Hematopoietic multipotent progenitor cell treated with erythropoietin and hydrocortisone succinate and interleukin-3 and kit ligand, for 8 days (in vitro differentiated cells): ENCODE results near the gene AMIGO2.
"Not testable (repeated sequence)": the region's sequence is repeated elsewhere in the genome, so short reads cannot be mapped to it uniquely, and the experiment has no call there.

Experiments
- DNase-seq: peaks from one replicate; pipeline ENCODE4 v3.0.0-alpha.2; 2015

AMIGO2 gene

GRCh38 chr12:47079468-47079980, at the start of gene AMIGO2, which contains the start of gene PCED1B:
TSS of gene AMIGO2 (minus strand) at chr12:47079959. CDS start at chr12:47079002, 957 bp downstream.
TSS of gene PCED1B (plus strand) at chr12:47079621. CDS start at chr12:47235064, 155,443 bp downstream.
- peak; percentile 81 for DNase-seq

- no peak for DNase-seq
Observed at GRCh38 chr12:47126246-47126645, 46.5 kb upstream of the AMIGO2 start.

GRCh38 chr12:47124451-47124850, 44.7 kb upstream of the AMIGO2 start:
- DNase-seq: no peak

- no peak for DNase-seq
Observed at GRCh38 chr12:47123730-47124129, 44.0 kb upstream of the AMIGO2 start.

- no peak for DNase-seq
Observed at GRCh38 chr12:47122602-47123001, 42.8 kb upstream of the AMIGO2 start.

GRCh38 chr12:47121146-47121545, 41.4 kb upstream of the AMIGO2 start:
- no peak for DNase-seq

- DNase-seq: no peak
Observed at GRCh38 chr12:47120736-47121135, 41.0 kb upstream of the AMIGO2 start.

GRCh38 chr12:47117305-47117704, 37.5 kb upstream of the AMIGO2 start:
- not testable (repeated sequence) for DNase-seq

- no peak for DNase-seq
Observed at GRCh38 chr12:47114481-47114892, 34.7 kb upstream of the AMIGO2 start.

GRCh38 chr12:47112679-47113078, 32.9 kb upstream of the AMIGO2 start:
- DNase-seq: no peak

GRCh38 chr12:47111854-47112253, 32.1 kb upstream of the AMIGO2 start:
- DNase-seq: no peak

GRCh38 chr12:47111392-47111778, 31.6 kb upstream of the AMIGO2 start:
- DNase-seq: no peak

- no peak for DNase-seq
Observed at GRCh38 chr12:47110718-47111391, 31.1 kb upstream of the AMIGO2 start.

GRCh38 chr12:47110011-47110541, 30.3 kb upstream of the AMIGO2 start:
- no peak for DNase-seq

- no peak for DNase-seq
Observed at GRCh38 chr12:47107926-47108325, 28.2 kb upstream of the AMIGO2 start.

- DNase-seq: no peak
Observed at GRCh38 chr12:47107446-47107845, 27.7 kb upstream of the AMIGO2 start.

- DNase-seq: no peak
Observed at GRCh38 chr12:47105914-47106674, 26.3 kb upstream of the AMIGO2 start.

GRCh38 chr12:47102845-47103651, 23.3 kb upstream of the AMIGO2 start:
- no peak for DNase-seq

GRCh38 chr12:47102406-47102805, 22.6 kb upstream of the AMIGO2 start:
- no peak for DNase-seq

- no peak for DNase-seq
Observed at GRCh38 chr12:47100160-47100559, 20.4 kb upstream of the AMIGO2 start.

GRCh38 chr12:47099610-47100009, 19.9 kb upstream of the AMIGO2 start:
- DNase-seq: no peak

- no peak for DNase-seq
Observed at GRCh38 chr12:47098099-47098498, 18.3 kb upstream of the AMIGO2 start.
